Activated T-cell treated with anti-CD3 and anti-CD28 coated beads for 1 hour (primary cell): ENCODE data around the gene FAAP20.

Source experiments
- DNase-seq: peaks from one replicate; pipeline ENCODE4 v3.0.0-alpha.2; 2020; ENCODE audit warnings: low read depth

FAAP20 gene

GRCh38 chr1:2210084-2210653 is 15.6 kb upstream of the FAAP20 start:
- DNase-seq: no peak

GRCh38 chr1:2209400-2210083 is 15.0 kb upstream of the FAAP20 start:
- no peak for DNase-seq

GRCh38 chr1:2208309-2209239 is 14.0 kb upstream of the FAAP20 start:
- no peak for DNase-seq

DNA sequence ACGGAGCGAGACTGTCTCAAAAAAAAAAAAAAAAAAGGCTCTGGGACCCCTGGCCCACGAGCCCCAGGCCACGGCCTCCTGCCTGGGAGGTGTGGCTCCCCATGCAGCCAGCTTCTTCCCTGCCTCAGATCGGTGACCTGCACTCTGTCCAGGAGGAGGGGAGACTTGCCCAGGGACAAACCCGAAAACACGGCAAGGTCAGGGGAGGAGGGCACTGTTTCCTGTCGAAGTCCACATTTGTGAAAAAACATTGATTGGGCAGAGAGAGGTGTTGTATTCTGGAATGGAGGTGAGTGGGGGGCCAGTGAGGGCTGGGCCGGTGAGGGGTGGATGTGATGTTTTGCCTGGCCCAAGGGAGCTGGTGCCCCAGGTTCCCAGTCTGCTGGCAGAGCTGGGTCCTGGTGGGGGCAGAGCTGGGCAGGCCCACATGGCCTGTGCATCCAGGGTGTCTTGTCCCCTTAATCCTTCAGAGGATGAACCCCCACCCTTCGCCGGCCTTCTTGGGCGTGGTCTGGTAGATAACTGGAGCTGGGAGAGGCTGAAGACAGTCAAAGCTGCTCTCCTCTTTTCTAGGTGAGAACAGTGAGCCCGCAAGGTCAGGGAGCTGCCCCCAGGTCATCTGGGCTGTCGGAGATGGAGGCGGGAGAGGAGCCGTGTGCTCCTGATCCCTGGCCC is 12.4 kb upstream of the FAAP20 start:
- no peak for DNase-seq

DNA sequence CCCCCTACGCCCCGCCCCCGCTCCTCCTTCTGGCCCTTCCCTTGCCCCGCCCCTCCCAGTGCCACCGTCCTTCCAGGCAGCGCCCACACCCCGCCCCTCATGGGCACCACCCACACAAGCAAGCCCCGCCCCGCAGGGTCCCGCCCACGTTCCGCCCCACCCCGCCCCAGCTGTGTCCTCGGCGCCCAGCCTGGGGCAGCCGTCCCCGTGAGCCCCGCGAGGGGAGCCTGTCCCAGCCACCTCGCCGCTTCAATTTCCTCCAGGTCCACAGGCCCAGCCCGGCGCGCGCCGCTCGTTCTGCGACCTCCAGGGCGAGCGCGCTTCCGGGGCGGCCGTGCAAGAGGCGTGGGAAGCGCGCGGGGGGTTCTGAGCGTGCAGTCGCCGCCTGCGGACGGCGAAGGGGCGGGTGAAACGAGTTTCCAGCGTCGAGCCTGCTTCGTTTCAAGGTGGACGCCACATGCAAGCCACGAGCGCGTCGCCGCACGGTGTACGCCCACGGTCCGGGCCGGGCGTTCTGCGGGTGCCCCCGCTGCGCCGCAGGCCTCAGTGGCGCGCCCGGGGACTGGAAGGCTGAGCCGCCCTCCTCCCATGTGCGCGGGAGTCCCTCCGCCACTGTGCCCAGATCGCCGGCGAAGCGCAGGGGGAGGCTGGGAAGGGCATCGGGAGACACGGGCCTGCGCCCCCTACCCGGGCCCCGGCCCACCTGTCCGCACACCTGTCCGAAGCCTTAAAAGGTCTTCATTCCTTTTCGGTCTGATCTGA is 10.8 kb upstream of the FAAP20 start:
- peak; percentile 98 for DNase-seq

GRCh38 chr1:2204415-2205190 is 10.0 kb upstream of the FAAP20 start:
- DNase-seq: no peak

GRCh38 chr1:2203671-2204414 is 9.3 kb upstream of the FAAP20 start:
- no peak for DNase-seq

- DNase-seq: no peak
Measured at GRCh38 chr1:2202843-2203601, 8.4 kb upstream of the FAAP20 start.

- DNase-seq: no peak
Measured at GRCh38 chr1:2202008-2202575, 7.5 kb upstream of the FAAP20 start.

- DNase-seq: no peak
Measured at GRCh38 chr1:2201062-2201461, 6.5 kb upstream of the FAAP20 start.

DNA sequence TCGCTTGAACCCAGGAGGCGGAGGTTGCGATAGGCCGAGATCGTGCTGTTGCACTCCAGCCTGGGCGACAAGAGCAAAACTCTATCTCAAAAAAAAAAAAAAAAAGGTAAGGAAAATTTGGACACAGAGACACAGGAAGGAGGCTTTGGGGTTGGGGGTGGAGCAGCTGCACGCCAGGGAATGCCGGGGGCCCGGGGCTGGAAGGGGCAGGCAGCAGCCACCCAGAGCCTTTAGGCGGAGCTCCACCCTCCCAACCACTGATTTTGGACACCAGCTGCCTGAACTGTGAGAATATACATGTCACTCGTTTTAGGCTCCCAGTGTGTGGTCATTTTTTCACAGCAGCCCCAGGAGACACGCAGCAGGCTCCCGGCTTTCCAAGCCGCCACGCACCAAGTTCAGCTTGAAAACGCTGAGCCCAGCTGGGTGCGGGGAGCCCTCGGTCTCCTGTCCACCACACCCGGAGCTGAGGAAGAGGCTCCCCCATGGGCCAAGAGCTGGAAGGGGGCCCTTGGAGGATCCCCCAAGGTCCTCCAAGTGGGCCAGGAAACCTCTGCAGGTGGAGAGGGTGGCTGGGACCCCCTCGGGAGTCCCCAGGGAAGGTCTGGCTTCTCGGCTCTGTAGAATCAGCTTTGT is 5.9 kb upstream of the FAAP20 start:
- no peak for DNase-seq

DNA sequence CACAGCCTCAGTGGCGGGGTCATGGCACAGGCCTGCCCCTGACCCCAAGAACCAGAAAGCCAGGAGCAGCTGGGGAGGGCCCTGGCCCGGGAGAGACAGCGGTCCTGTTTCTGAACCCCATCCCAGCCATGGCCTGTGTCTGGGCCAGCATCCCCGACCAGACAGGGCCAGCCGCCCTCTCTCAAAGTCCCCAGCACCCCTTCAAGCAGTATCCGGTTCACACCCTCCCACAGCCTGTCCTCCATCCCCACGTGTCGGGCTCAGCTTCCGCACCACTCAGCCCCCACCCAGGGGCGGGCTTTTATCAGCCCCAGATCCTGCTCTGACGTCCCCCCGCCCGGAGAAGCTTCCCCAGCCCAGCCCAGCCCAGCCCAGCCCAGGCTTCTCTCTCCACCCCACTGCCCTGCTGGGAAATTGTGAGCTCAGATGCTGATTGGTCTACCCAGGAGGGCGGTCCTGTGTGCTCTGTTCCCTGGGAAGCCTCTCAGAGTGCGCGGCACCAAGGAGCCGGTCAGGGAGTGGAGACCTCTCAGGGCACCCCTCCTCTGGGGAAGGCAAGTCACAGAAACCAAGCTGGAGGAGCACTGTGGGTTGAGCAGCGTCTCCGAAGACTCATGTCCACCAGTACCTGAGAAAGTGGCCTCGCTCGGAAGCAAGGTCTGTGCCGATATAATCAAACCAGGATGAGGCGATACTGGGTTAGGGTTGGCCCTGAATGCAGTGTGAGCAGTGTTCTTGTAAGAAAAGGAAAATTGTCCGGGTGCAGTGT is 4.7 kb upstream of the FAAP20 start:
- DNase-seq: peak; percentile 66

DNA sequence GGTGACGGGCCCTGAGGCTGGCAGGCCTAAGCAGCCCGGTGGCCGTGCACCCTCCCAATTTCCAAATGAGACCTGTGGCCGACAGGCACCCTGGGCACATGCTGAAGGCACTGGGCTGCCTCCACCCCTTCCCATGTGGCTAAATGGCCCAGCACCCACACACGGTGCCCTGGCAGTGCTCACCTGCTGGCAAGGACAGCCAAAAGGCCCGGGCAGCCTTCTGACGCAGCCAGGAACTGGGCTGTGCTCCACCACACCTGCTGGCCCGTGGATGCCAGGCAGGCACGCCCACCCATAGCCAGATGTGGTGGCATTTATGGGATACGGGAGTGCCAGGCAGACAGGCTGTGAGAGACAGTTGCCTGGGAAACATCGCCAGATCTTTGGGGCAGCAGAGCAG is 4.0 kb upstream of the FAAP20 start:
- DNase-seq: no peak

DNA sequence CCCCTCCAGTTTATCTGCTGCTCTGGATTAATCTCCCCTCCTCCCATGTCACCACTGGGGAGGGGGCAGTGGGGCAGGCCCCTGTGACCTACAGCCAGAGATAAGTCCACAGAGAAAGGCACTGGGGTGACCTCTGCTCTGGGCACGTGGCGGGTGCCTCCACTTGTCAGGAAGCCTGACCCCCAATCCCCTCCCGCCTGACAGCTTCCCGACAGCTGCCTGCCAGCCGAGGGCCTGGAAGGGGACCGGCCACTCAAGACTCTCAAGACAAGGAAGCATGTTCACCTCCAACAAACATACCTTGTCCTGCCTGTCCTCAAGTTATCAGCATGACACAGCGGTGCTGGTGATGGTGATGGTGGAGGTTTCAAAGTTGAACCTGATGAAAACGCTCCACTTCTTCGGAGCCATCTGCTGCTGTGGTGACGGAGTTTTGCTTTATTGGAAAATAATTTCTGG is 3.2 kb upstream of the FAAP20 start:
- no peak for DNase-seq

DNA sequence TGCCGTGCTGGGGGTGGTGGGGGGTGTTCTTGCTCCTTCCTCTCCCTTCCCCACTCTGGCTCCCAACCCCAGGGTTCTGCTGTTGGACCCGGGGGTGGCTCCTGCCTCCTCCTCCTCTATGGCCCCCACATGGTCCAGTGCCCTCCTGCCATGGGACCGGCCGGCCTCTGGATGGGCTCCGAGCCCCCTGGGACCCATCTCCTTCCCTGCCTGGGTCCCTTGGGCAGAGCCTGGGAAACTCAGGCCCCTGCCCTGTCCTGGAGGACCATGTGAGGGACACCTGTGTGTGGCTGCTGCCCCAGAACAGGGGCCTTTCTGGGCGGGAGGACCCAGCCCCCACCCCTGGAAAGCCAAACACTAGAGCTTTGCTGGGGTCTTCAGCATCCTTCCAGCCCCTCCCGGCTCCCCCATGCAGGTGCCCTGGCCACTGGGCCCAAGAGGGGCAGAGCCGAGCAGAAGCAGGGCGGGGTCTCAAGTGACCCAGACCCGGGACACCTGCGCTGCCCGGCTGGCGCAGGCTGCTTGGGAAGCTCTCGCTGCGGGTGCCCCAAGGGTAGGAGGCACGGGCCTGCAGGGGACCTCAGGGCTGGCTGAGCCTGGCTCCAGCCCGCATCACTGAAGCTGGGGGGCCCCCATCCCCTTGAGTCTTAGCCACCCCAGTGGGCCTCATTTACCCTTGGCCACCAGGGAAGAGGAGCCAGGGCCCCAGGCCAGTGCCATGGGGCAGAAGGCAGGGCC is 2.5 kb upstream of the FAAP20 start:
- DNase-seq: no peak

GRCh38 chr1:2195785-2196184 is 1.2 kb upstream of the FAAP20 start:
- DNase-seq: no peak
